HG02870 (cell line): ENCODE results near the gene NCOR2.

Source experiments
- ATAC-seq: cut with Tn5 transposase; IDR thresholded peaks from one replicate; pipeline ENCODE4 v1.9.1; 2021; ENCODE audit warnings: mild to moderate bottlenecking, moderate library complexity; ENCODE audit not compliant: unreplicated experiment

Gene NCOR2

DNA sequence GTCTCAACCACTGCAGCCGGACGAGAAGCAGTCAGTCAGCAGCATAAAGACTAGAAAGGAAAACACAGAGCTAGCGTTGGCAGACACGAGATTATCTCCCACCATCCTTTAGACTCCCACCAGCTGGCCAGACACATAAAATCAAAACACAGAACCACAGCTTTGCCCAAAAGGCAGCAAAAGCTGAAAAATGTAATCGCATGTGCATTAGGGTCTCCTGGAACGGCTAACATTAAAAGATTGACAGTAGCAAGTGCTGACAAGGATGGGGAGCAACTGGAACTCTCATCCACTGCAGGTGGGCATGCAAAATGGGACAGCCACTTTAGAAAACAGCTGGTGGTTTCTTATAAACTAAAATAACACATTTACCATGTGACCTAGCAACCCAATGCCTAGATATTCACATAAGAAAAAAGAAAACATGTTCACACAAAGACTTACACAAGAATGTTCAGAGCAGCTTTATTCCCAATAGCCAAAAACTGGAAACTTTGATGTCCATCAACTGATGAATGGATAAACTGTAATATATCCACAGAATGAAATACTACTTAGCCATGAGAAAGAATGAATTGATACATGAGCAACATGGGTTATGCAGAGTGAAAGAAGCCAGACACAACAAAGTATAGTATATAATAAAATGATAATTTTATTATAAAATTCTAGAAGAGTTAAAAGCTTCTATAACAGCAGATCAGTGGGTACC, 37.7 kb downstream of the NCOR2 start:
- ATAC-seq: no peak

DNA sequence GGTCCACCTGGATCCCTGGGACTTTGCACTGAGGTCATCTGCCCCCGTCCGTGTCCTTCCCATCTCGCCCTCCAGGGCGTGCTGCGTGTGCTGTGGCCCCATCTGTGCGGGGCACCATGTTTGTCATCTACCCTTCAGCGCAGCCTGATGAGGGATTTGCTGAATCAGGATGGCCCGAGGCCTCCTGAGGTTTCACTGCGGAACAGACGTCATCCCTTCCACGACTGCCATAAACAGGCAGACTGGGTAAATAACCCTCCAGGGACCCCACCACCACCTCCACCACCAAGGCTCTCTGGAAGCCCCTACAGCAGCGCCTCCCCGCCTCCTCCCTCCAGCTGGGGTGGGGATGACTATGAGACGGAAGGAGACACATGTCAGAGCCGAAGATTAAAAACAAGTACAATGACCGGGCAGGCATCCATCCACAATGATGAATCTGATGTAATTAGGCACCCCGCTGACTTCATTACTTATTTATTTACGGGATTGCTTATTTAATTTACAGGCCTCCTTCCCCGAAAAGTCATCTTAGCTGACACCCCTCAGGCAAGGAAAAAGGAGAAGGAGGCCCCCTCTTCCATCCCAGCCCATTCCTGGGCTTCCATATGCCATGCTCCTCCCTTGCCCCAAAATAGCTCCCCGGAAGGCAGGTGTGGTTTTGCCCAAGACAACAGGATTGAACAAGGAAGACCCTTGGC, 39.4 kb downstream of the NCOR2 start:
- ATAC-seq: no peak

DNA sequence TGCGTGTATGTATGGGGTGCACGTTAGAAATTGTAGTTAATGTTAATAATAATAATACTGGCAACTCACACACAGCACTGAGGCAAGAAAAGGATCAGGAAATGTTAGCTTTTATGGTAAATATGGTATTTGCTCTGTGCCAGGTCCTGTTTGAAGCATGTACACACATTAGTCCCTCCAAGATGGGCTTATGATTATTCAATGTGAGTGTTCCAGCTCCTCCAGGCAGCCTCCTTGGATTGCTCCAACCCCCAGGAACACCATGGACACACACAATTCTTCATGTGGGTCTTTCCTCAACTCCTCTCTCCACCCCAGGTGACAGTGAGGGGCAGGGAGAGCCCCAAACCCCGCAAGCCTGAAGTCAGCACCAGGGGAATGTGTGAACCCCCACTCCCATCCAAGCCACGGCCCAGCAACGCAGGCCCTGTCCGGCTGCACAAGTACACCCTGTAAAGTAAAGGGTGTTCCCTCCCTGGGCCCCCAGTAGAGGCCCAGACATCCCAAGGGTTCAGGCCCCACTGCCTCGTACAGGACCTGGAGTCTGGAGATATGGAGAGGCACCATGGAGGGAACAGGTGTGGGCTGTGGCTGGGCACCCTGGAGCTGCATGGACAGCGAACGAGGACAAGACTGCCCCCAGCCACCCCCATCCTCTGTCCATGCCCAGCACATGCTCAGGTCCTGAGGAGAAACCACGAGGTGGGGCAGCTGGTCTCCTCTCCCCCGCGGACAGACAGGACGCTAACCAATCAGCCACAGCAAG, 41.3 kb downstream of the NCOR2 start:
- no peak for ATAC-seq

DNA sequence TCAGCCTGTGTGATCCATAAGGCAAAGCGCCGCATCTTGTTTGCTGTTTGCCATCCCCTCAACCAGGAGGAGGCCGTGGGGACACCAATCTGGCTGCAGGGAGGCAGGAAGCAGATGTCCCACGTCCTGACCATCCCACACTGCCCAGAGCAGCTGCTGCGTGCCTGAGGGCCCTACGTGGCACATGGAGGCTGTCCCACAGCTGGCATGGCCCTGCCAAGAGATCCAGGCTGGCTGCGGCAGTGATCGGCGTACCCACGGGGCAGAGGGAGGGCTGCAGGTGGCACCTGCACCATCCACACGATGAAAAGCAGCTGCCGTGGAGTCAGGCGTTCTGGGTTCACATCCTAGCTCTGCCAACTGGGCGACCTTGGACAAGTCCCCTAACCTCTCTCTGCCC, 42.0 kb downstream of the NCOR2 start:
- ATAC-seq: no peak

DNA sequence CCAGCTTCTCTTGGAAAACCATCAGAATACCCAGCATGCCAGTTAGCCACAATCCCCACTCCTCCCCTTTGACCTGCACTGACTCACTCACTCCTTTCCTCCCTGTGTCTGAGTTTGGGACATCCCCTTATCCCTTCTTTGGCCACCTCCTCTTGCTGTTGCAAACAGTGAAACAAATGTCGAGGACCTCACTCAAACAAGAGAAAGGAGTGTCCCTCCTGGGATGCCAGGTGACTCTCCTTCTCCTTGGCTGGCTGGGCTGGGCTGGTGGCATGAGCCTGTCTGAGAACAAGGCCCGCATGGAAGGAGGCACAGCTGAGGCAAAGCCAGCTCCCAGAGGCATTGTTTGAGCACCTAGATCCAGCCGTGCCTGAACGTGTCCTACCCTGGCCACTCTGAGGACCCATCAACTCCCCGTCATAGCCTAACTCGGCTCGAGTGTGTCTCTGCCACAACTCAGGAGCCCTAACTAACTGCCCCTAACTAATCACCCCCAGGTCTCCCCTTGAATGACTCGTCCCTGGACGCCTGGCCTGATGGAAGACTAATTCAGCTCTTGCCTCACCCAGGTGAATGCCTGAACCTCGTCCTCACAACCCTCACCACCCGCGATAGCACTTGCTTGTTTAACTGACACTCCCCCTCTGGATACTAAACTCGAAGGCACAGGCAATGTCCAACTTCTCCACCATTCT, 43.0 kb downstream of the NCOR2 start:
- ATAC-seq: no peak

DNA sequence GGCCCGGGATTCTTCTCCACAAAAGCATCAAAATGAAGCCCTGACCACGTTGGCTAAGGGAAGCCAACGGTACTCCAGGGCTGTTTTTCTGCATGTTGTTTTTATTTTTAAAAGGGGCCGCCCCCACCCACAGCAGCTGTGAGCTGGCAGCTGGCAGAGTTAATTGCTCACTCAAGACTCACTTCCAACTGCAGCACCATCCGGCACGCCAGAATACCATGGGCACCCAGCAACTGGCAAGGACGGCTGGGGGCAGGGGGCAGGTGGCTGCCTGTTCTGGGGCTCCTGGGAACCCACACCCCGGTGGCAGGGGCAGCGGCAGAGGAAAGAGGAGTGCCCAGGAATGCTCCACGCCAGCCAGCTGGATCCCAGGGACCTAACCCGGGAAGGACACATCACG, 44.3 kb downstream of the NCOR2 start:
- no peak for ATAC-seq

DNA sequence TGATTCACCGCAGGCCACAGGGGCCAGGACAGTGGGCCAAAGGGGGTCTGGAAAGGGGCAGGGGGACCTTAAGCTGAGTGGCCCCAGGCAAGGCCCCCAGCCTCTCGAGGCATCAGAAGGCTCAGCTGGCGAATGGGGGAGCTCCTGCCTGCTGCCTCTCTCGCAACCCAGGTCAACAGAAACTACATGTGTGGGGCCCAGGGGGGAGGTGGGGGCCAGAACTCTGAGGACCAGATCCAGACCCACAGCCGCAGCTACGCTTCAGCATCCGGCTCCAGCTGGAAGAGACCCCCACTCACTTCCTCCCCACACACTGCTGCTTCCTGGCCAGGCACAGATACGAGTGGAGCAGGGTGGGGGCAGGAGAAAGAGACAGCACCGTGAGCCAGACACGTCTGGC, 46.5 kb downstream of the NCOR2 start:
- ATAC-seq: no peak

DNA sequence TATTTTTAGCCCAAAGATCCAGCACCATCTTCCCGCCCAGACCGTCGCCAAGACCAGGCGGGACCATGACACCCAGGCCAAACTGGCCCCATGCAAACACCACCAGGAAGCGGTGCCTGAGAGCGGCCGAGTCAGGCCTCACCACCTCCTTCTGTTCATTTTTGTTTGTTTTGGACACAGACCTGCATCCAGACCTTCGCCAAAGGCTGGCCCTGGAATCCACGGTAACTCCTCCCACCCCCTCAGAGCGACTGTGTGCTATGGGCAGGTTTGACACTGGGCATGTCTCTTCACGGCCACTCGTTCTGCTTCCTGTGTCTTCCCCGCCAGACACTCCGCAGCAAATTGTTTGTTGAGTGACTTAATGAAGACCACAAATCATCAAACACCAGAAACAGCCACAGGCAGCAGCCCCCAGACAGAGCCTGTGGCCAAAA, 47.1 kb downstream of the NCOR2 start:
- ATAC-seq: no peak

DNA sequence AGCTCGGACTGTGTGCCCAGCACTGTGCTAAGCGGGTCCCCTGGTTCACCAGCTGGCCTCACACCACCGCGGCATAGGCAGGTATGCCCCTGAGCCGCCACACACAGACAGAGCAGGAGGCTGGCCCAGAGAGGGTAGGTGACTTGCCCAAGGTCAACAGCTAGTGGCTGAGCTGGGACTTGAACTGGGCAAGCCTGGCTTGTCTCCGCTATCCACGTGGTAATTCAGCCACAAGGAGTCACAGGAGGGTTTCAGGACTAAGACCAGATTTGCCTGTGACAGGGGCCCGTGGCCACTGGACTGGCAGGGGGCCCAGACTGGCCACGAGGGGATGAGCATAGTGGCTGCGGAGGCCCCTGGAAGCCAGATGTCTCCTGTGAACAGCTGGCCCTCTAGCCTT, 47.7 kb downstream of the NCOR2 start:
- no peak for ATAC-seq

DNA sequence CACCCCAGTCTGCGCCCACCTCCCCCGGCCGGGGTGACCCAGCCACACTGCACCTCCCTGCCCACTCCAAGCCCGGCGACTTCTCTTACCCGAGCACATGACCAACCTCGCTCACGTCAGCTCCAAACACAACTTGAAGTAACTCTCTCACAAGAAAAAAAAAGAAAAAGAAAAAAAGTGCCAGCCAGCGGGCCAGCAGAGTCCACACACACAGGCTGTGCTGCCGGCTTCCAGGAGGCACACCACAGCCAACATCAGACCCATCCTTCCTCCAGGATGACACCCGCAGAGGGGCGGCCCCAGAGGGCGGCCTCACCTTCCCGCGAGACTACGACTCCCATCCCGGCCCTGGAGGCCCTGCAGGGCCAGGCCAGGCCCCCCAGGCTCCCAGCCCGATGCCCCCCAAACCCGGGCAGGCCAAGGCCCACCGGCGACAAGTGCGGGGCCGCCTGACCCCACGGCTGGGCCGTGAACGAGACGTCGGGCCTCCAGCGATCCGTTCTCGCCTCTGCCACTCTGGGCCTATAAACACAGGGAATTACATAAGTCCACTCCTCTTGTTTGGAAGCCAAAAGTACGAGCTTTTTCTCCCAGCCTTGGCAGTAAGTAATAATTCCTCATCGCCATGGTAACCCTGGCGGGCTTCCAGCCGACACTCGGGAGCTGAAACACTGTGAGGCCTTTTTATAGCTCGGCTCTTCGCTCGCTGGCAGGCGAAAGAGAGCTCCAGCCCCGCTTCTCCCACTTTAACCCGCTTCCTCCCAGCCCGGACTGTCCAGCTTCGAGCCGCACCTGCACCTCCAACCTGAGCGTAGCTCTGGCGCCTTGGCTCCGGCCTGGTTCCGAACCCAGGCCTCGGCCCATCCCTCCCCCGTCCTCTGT, 49.1 kb downstream of the NCOR2 start:
- no peak for ATAC-seq
